Heart left ventricle (tissue), 13 donors: Measurements from ENCODE around the gene HBZ.
"Not testable (repeated sequence)": the region's sequence is repeated elsewhere in the genome, so short reads cannot be mapped to it uniquely, and the experiment has no call there.

Experiments
- CTCF ChIP-seq, 12 donors: fragments of 200-600 bp; sonication (generic) in 4 of 12; IDR thresholded peaks; one replicate each; pipeline versions ENCODE4 v1.5.0 to v1.8.0; 2018 to 2022; ENCODE audit warnings: antibody characterized with exemption in 12 of 12, mild to moderate bottlenecking in 5 of 12
- POLR2A ChIP-seq, 2 donors: fragments of 450-650 bp; IDR thresholded peaks; one replicate each; pipeline ENCODE4 v1.6.1; 2017; ENCODE audit warnings: antibody characterized with exemption in 2 of 2, mild to moderate bottlenecking in 2 of 2, moderate library complexity in 2 of 2
- donor health status: ischemic (EF 13 %, LVEDD 7.1; RV severe dilation, severe dysfunction).
- donor health status: DM: no; HTN: yes; CAD: no.
- donor health status: DM: no; HTN: no; CAD: no.
- donor health status: ischemic (EF 25% LVEDD 6.9; RV normal size, moderate dysfunction).
- donor health status: ischemic (EF 25% LVEDD 5.7; RV mildly dilated, moderate dysfunction).
- donor health status: ischemic (EF 35%, LVEDD 5.7; RV mildly dilated, moderate dysfunction).
- donor health status: nonischemic (EF 11% LVEDD 7.7; RV severe dilation, severe dysfunction).
- donor health status: DM: yes; HTN: yes; CAD: no.
- donor health status: PGD.
- donor health status: ischemic (EF 29% LVEDD 5.4; RV normal size, mild dysfunction).
- donor health status: nonischemic (EF 23%, LVEDD 6.1; RV moderate dilation, normal function).

- TF ChIP-seq CTCF, POLR2A (IDR thresholded peaks at IDR 0.05): not testable (repeated sequence)
These were observed 24.3 kb downstream of the HBZ start, which contains the start of gene HBA1 for GRCh38 chr16:176477-177382.
